Stimulated activated effector memory CD8-positive, alpha-beta T cell treated with anti-CD3 and anti-CD28 coated beads, Interleukin-12 subunit alpha, Interleukin-12 subunit beta, amount 100 ng/mL, for 72 hours (primary cell): ENCODE measurements around the gene LRRC25.
A peak's percentile ranks its signal among the peaks of the same experiment; 100 is the strongest.

ENCODE experiments used
- ATAC-seq: fragments of 150-1000 bp; cut with Tn5 transposase; 2 replicates; pipeline ENCODE4 v1.10.0; 2021
- DNase-seq, 2 donors: peaks; one replicate each; pipeline ENCODE4 v3.0.0; 2021 to 2022; ENCODE audit warnings: low spot score in 2 of 2
- H3K27ac Mint-ChIP-seq: one replicate; pipeline ENCODE4 v1.8.0; 2022; ENCODE audit warnings: mild to moderate bottlenecking, mixed read lengths
- H3K36me3 Mint-ChIP-seq: one replicate; pipeline ENCODE4 v1.8.0; 2022; ENCODE audit warnings: mild to moderate bottlenecking, mixed read lengths
- H3K4me1 Mint-ChIP-seq: one replicate; pipeline ENCODE4 v1.8.0; 2022; ENCODE audit warnings: mixed read lengths
- H3K4me3 Mint-ChIP-seq: one replicate; pipeline ENCODE4 v1.8.0; 2022; ENCODE audit warnings: mild to moderate bottlenecking, mixed read lengths
- H3K9me3 Mint-ChIP-seq: one replicate; pipeline ENCODE4 v1.8.0; 2022; ENCODE audit warnings: mixed read lengths

The LRRC25 gene

DNA sequence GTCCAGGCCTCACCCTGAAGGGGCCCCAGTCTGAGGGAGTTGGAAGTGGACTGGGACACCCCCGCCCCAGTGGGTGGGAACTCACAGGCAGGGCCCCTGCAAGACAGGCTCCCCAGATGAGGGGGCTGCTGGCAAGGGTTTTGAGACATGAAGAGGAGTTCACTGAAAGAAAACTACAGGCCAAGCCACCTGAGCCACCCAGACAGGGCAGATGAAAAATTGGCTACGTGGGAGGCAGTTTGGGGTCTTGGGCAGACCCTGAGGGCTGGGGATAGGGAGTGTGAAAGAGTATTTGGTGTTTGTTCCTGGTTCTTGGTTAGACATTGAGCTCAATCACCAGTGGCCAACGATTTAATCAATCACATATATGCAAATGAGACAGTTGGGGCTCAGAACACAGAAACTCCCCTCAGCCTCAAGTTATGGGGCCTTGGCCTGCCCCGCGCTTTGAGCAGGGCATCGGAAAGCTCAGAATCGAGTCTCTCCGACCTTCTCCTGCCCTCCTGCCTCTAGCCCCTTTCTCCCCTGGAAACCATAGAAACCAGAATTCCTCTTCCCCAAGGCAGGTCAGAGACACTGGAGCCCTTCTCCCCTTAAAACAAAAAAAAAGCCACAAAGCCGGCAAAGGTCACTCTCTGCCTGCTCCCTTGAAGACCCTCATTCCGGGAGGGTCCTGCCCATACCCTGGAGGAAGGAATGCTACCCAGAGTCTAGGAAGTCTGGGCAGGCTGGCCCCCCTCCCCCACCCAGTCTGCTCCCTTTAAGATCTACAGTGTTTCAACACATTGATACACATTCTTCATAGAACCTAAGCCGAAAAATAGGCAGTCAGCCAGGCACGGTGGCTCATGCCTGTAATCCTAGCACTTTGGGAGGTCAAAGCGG lies 41.8 kb upstream of the LRRC25 start:
- H3K27ac Mint-ChIP-seq = no peak overlapping the region
- no peak for DNase-seq
- ATAC-seq = no peak
- peaks cover 58% of the 10 kb centered on the region for H3K4me1 Mint-ChIP-seq
- H3K9me3 Mint-ChIP-seq = peaks cover 4% of the 10 kb centered on the region
- no peak overlapping the region for H3K4me3 Mint-ChIP-seq
- peaks cover 83% of the 10 kb centered on the region for H3K36me3 Mint-ChIP-seq

- no peak for DNase-seq
- H3K27ac Mint-ChIP-seq = no peak overlapping the region
- H3K4me3 Mint-ChIP-seq = peak overlapping the region; percentile 65
Measured at GRCh38 chr19:18438331-18439024, 41.1 kb upstream of the LRRC25 start.

GRCh38 chr19:18437491-18438330 lies 40.3 kb upstream of the LRRC25 start, which contains the start of gene ISYNA1:
ISYNA1 (minus strand) TSS chr19:18438133; CDS start chr19:18437979, 154 bp downstream.
- peaks cover 57% of the 10 kb centered on the region for H3K4me1 Mint-ChIP-seq

More at GRCh38 chr19:18438331-18439024, 41.1 kb upstream of the LRRC25 start:
- peaks cover 4% of the 10 kb centered on the region for H3K9me3 Mint-ChIP-seq
- peaks cover 79% of the 10 kb centered on the region for H3K36me3 Mint-ChIP-seq
- H3K4me1 Mint-ChIP-seq = peaks cover 61% of the 10 kb centered on the region
- no peak for ATAC-seq

DNA sequence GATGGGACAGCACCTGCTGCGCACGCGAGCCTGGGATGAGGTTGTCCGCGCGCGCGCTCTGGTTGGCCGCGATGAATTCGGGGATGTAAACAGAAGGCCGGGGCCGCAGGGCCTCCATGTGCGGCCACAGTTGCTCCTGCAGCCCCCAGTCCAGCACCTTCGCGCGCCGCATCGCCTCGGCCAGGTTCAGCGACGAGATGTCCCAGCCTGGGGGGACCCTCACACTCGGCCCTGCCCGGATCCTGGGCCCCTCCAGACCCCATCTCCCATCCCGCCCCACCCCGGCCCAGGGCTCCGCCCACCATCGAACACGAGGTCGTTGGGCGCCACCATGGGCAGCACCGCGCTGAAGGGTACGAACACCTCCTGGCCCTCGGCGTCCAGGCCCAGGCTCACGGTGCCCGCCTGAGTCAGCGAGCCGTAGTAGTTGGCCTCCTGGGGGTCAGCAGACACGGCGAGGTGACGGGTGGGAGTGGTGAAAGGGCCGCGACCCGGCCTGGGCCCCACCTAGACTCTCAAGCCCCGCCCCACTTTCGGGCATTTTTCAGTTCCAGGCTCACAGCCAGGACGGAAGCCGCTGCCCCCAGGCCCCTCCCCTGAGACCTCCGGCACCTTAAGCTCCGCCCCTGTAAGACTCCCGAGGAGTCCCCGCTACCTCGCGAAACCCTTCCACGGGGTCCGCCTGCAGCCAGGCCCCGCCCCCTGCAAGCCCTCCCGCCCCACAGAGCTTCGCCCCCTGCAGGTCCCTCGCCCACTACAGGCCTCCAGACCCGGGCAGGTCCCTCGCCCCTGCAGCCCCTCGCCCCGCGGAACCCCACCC lies 39.5 kb upstream of the LRRC25 start:
- peak; percentile 63 to 88 for DNase-seq
- Mint-ChIP-seq H3K9me3 (no peaks in the 10 kb centered on the region), H3K4me3 (peak overlapping the region; percentile 65), H3K36me3 (peaks cover 76% of the 10 kb centered on the region), H3K4me1 (peaks cover 52% of the 10 kb centered on the region), H3K27ac (peak overlapping the region; percentile 56)
- ATAC-seq = peak; percentile 73

More at GRCh38 chr19:18437491-18438330, 40.3 kb upstream of the LRRC25 start, which contains the start of gene ISYNA1:
- Mint-ChIP-seq H3K36me3 (peaks cover 77% of the 10 kb centered on the region), H3K4me3 (peak within 1 kb of the TSS; percentile 65), H3K27ac (peak within 1 kb of the TSS; percentile 56), H3K9me3 (peaks cover 4% of the 10 kb centered on the region)
- DNase-seq = peak in 1 of 2 donors; percentile 76
- peak; percentile 35 for ATAC-seq

DNA sequence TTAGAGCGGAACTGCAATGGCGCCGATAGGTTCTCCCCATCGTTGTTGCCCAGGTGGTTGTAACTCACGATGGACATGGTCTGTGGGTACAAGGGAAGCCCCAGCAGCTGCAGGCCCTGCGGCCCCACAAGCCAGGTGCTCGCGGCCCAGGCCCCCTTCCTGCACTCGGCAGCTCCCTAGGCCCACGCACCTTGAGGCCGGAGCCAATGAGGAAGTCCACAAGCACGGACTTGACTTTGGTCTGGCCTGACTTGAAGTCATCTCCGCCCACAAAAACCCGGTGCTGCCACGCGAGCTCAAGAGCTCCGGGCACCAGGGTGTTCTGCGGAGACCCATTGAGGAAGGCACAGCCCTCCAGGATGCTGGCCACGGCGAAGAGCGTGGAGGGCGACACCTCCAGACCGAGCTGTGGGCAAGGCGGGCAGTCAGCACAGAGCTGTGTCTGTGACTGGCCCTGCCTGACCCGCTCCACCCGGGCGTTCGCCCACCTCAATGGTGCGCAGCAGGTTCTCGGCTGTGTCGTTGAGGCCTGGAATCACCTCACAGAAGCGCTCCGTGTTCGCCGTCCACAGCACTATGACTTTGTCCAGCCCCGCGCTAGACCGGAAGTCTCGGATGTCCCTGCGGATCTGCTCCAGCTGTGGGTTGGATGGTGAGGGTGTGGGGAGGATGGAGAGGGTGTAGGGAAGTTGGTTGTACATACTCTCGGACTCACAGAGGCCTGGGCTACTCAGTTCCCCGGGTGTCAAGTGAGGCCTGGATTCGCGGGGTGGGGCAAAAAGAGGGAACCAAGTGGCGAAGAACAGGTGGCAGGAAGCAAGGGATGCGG lies 38.6 kb upstream of the LRRC25 start:
- no peak for ATAC-seq
- H3K27ac Mint-ChIP-seq = peak overlapping the region; percentile 56

GRCh38 chr19:18435178-18435841 lies 37.9 kb upstream of the LRRC25 start:
- H3K9me3 Mint-ChIP-seq = no peaks in the 10 kb centered on the region
- peak overlapping the region; percentile 78 for H3K27ac Mint-ChIP-seq
- H3K4me1 Mint-ChIP-seq = peaks cover 42% of the 10 kb centered on the region
- no peak overlapping the region for H3K4me3 Mint-ChIP-seq
- ATAC-seq (no peak), DNase-seq (no peak)
- H3K36me3 Mint-ChIP-seq = peaks cover 73% of the 10 kb centered on the region

More for the DNA sequence above, 38.6 kb upstream of the LRRC25 start:
- peaks cover 75% of the 10 kb centered on the region for H3K36me3 Mint-ChIP-seq
- no peaks in the 10 kb centered on the region for H3K9me3 Mint-ChIP-seq
- peak overlapping the region; percentile 65 for H3K4me3 Mint-ChIP-seq
- DNase-seq = no peak
- peaks cover 45% of the 10 kb centered on the region for H3K4me1 Mint-ChIP-seq

GRCh38 chr19:18434411-18435175 lies 37.2 kb upstream of the LRRC25 start:
- H3K27ac Mint-ChIP-seq = peak overlapping the region; percentile 78
- no peaks in the 10 kb centered on the region for H3K9me3 Mint-ChIP-seq
- H3K4me3 Mint-ChIP-seq = peak overlapping the region; percentile 37
- peaks cover 44% of the 10 kb centered on the region for H3K4me1 Mint-ChIP-seq
- DNase-seq (no peak), ATAC-seq (no peak)
- peaks cover 67% of the 10 kb centered on the region for H3K36me3 Mint-ChIP-seq

- H3K27ac Mint-ChIP-seq = peak overlapping the region; percentile 78
- H3K4me1 Mint-ChIP-seq = peaks cover 38% of the 10 kb centered on the region
- ATAC-seq (no peak), DNase-seq (no peak)
- H3K36me3 Mint-ChIP-seq = peaks cover 60% of the 10 kb centered on the region
- H3K4me3 Mint-ChIP-seq = peak overlapping the region; percentile 37
- H3K9me3 Mint-ChIP-seq = no peaks in the 10 kb centered on the region
Measured at GRCh38 chr19:18433735-18434398, 36.4 kb upstream of the LRRC25 start.

DNA sequence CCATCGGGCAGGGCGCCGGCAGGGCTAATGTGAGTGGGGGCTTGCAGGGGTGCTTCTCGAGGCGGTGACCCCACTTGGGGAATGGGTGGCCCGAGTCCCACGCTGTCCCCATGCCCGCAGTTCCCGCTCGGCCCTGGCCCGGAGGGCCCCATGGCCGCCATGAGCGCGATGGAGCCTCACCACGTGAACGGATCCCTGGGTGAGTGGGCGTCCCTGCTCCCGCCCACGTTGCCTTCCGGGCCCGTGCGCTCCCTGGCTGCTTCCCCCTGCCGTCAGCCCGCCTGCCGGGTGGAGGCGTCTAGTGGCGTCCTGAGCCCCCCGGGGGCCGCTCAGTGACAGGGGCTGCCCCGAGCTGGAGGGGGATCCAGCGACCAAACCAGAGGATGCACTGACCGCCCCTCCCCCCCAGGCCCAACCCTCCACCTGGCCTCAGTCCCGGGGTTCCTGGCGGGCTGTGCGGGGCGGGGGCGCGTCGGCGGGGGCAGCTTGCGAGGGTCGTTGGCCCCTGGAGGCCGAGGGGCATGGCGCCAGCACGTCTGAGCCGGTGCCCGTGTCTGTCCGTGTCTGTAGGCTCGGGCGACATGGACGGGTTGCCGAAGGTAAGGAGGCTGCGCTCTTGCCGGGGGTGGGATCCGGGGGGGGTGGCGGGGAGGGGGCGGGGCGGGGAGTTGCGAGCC lies 35.7 kb upstream of the LRRC25 start:
- Mint-ChIP-seq H3K36me3 (peaks cover 53% of the 10 kb centered on the region), H3K4me1 (peaks cover 34% of the 10 kb centered on the region), H3K27ac (no peak overlapping the region), H3K4me3 (no peak overlapping the region), H3K9me3 (no peaks in the 10 kb centered on the region)
- DNase-seq = no peak
- no peak for ATAC-seq

DNA sequence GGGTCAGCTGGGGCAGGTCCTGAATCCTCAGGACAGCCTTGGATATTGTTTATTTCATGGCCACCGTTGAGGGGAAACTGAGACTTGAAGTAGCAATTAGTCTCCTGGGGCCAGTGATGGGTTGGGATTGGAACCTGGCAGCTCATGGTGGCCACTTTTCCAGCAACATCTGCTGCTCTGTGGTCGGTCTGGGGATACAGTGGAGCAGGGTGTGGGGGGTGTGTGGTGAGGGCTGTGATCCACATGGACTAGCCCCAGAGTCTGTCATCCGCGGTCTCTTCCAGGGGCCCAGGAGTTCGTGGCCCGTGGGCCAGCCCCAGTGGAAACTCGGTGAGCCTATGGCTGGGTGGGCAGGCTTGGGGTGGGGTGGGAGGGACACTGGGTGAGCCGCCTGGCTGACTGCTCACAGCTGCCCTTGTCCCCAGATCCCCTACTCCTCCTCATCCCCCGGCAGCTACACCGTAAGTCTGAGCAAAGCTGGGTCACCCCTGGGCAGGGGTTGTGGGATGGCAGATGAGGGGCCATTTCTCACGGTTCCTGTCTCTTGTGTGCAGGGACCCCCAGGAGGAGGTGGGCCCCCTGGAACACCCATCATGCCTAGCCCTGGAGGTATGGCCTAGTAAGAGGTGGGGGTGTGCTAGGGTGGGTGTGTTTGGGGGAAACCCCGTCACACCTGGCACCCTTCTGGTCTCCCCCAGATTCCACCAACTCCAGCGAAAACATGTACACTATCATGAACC lies 35.0 kb upstream of the LRRC25 start:
- Mint-ChIP-seq H3K4me1 (peaks cover 34% of the 10 kb centered on the region), H3K36me3 (peaks cover 52% of the 10 kb centered on the region), H3K4me3 (no peak overlapping the region), H3K9me3 (no peaks in the 10 kb centered on the region), H3K27ac (no peak overlapping the region)
- DNase-seq (no peak), ATAC-seq (no peak)
